GM18505 (cell line): ENCODE results near the gene TTC39C.

Experiments used
- ATAC-seq: cut with Tn5 transposase; IDR thresholded peaks from one replicate; pipeline ENCODE4 v1.9.1; 2021; ENCODE audit not compliant: unreplicated experiment
- POLR2A ChIP-seq: IDR thresholded peaks from 4 replicates; pipeline ENCODE4 v1.6.1; 2011; ENCODE audit warnings: borderline replicate concordance; ENCODE audit not compliant: insufficient read depth, insufficient read length; ENCODE audit errors: extremely low read depth

TTC39C gene

GRCh38 chr18:24080861-24081260 lies 66.3 kb downstream of the TTC39C start:
- TF ChIP-seq POLR2A, result no peak
- ATAC-seq, result no peak

GRCh38 chr18:24083550-24083949 lies 69.0 kb downstream of the TTC39C start:
- no peak for TF ChIP-seq POLR2A
- ATAC-seq, result no peak

- TF ChIP-seq POLR2A, result no peak
- ATAC-seq, result no peak
Measured at GRCh38 chr18:24086082-24086481, 71.5 kb downstream of the TTC39C start.

GRCh38 chr18:24089076-24089475 lies 74.5 kb downstream of the TTC39C start:
- TF ChIP-seq POLR2A, result no peak

GRCh38 chr18:24089515-24090337 lies 75.2 kb downstream of the TTC39C start:
- ATAC-seq, result no peak
- TF ChIP-seq POLR2A, result no peak

More at GRCh38 chr18:24089076-24089475, 74.5 kb downstream of the TTC39C start:
- no peak for ATAC-seq

GRCh38 chr18:24090876-24091275 lies 76.3 kb downstream of the TTC39C start:
- no peak for ATAC-seq
- TF ChIP-seq POLR2A, result no peak

GRCh38 chr18:24094561-24094960 lies 80.0 kb downstream of the TTC39C start:
- TF ChIP-seq POLR2A, result no peak
- no peak for ATAC-seq

GRCh38 chr18:24095976-24096375 lies 81.4 kb downstream of the TTC39C start:
- TF ChIP-seq POLR2A, result no peak

GRCh38 chr18:24103320-24104021 lies 88.9 kb downstream of the TTC39C start:
- ATAC-seq, result no peak
- no peak for TF ChIP-seq POLR2A

More at GRCh38 chr18:24095976-24096375, 81.4 kb downstream of the TTC39C start:
- no peak for ATAC-seq

- no peak for ATAC-seq
- TF ChIP-seq POLR2A, result no peak
Measured at GRCh38 chr18:24104486-24104885, 89.9 kb downstream of the TTC39C start.

GRCh38 chr18:24108641-24109040 lies 94.1 kb downstream of the TTC39C start:
- TF ChIP-seq POLR2A, result no peak
- no peak for ATAC-seq

- ATAC-seq, result no peak
- TF ChIP-seq POLR2A, result no peak
Measured at GRCh38 chr18:24111936-24112335, 97.4 kb downstream of the TTC39C start.

- no peak for TF ChIP-seq POLR2A
Measured at GRCh38 chr18:24112464-24112863, 97.9 kb downstream of the TTC39C start.

More at GRCh38 chr18:24112464-24112863, 97.9 kb downstream of the TTC39C start:
- no peak for ATAC-seq
